Heart left ventricle (tissue), 13 donors: Measurements from ENCODE around the gene FADS2.

ENCODE experiments used
- POLR2A ChIP-seq, 2 donors: fragments of 450-650 bp; IDR thresholded peaks; one replicate each; pipeline ENCODE4 v1.6.1; 2017; ENCODE audit warnings: antibody characterized with exemption in 2 of 2, mild to moderate bottlenecking in 2 of 2, moderate library complexity in 2 of 2
- TF ChIP-seq, protein P1 (sequence below), 12 donors: fragments of 200-600 bp; sonication (generic) in 4 of 12; IDR thresholded peaks; one replicate each; pipeline versions ENCODE4 v1.5.0 to v1.8.0; 2018 to 2022; ENCODE audit warnings: antibody characterized with exemption in 12 of 12, mild to moderate bottlenecking in 5 of 12
- donor health status: ischemic (EF 13 %, LVEDD 7.1; RV severe dilation, severe dysfunction).
- donor health status: DM: no; HTN: yes; CAD: no.
- donor health status: DM: no; HTN: no; CAD: no.
- donor health status: ischemic (EF 25% LVEDD 6.9; RV normal size, moderate dysfunction).
- donor health status: ischemic (EF 25% LVEDD 5.7; RV mildly dilated, moderate dysfunction).
- donor health status: ischemic (EF 35%, LVEDD 5.7; RV mildly dilated, moderate dysfunction).
- donor health status: nonischemic (EF 11% LVEDD 7.7; RV severe dilation, severe dysfunction).
- donor health status: DM: yes; HTN: yes; CAD: no.
- donor health status: PGD.
- donor health status: ischemic (EF 29% LVEDD 5.4; RV normal size, mild dysfunction).
- donor health status: nonischemic (EF 23%, LVEDD 6.1; RV moderate dilation, normal function).

DNA sequence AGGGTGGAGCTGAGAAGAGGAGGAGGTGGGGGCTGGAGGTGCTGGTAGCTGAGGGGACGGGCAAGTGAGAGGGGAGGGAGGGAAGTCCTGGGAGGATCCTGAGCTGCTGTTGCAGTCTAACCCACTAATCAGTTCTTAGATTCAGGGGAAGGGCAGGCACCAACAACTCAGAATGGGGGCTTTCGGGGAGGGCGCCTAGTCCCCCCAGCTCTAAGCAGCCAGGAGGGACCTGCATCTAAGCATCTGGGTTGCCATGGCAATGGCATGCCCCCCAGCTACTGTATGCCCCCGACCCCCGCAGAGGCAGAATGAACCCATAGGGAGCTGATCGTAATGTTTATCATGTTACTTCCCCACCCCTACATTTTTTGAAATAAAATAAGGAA, 38.9 kb downstream of the FADS2 start:
- TF ChIP-seq POLR2A (IDR thresholded peaks at IDR 0.05): no peak
- TF ChIP-seq, protein P1, sequence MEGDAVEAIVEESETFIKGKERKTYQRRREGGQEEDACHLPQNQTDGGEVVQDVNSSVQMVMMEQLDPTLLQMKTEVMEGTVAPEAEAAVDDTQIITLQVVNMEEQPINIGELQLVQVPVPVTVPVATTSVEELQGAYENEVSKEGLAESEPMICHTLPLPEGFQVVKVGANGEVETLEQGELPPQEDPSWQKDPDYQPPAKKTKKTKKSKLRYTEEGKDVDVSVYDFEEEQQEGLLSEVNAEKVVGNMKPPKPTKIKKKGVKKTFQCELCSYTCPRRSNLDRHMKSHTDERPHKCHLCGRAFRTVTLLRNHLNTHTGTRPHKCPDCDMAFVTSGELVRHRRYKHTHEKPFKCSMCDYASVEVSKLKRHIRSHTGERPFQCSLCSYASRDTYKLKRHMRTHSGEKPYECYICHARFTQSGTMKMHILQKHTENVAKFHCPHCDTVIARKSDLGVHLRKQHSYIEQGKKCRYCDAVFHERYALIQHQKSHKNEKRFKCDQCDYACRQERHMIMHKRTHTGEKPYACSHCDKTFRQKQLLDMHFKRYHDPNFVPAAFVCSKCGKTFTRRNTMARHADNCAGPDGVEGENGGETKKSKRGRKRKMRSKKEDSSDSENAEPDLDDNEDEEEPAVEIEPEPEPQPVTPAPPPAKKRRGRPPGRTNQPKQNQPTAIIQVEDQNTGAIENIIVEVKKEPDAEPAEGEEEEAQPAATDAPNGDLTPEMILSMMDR (IDR thresholded peaks at IDR 0.05): no peak
